Endothelial cell of hepatic sinusoid (primary cell): Measurements from ENCODE around the gene GPR119.
"Not testable (repeated sequence)": the region's sequence is repeated elsewhere in the genome, so short reads cannot be mapped to it uniquely, and the experiment has no call there.

ENCODE experiments used
- in situ Hi-C: cut with HindIII; loops from 2 replicates; pipeline ENCODE4 v1.10.0; 2017; ENCODE audit warnings: low sequenced_read_pairs

Gene GPR119

DNA sequence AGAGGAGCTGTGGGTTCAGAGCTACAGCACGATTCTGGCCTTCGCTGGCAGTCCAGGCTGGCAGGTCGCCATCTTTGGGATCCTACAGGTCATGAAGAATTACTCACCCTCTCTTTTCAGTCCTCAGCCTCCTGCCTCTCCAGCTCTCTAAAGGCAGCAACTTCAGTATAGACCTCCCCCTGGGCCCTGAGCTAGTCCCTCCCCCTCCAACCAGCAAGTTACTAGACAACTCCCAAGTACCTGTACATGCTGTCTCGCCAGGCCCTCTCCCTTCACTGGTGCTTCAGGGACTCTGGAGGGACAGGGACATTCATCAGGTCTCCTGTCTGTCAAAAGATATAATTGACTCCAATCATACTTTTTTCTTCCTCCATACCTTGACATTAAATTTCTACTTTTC lies at the start of gene GPR119:
Gene GPR119 (minus strand): TSS at position 155 of the 400 bp plus-strand sequence. CDS start 227 bp downstream, outside the sequence.
- in situ Hi-C loops: loop anchor here (10.0 kb wide), 1 partner anchor 519 kb away; the partner anchor contains the start of gene ENOX2

GRCh38 chrX:130429236-130429635 lies 43.8 kb upstream of the GPR119 start:
- in situ Hi-C loops: not testable (repeated sequence)

DNA sequence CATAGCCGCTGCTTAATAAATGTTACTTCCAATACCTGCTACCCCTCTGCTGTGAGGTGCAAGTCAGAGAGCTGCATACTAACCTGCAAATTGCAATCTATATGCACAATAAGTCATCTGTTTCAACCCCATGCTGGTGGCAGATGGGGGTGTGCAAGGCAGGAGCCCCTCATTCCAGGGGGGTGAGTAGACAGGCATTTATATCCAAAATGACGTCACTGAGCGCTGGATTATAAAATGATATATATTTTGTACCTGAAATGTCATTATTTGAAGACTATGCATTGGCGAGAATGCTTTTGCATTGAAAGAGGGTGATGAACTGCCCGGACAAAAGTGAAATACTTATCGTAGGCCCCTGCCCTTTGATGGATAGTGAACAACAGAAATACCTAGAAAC lies 41.1 kb upstream of the GPR119 start:
- in situ Hi-C loops: no loop called here

GRCh38 chrX:130419263-130419662 lies 33.8 kb upstream of the GPR119 start:
- in situ Hi-C loops: no loop called here

DNA sequence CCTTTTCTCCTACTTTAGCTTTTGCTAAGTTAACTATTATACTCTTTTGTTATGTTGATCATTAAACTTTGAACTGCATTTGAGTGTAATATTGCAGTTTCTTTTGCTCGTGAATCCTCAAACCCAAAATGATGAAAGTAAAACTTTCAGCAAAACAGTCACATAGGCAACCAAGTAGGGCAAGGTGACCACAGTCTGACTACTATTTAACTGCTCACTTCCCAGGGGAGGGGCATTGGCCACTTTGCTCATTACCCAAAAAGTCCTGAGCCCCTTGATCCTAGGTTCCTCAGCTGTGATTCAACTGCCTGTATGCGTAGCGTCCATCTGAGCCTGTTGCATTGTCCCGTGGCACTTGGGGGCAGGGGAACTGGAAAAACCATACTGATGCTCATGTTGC lies 33.3 kb upstream of the GPR119 start:
- in situ Hi-C loops: no loop called here

GRCh38 chrX:130418066-130418465 lies 32.6 kb upstream of the GPR119 start:
- in situ Hi-C loops: no loop called here

DNA sequence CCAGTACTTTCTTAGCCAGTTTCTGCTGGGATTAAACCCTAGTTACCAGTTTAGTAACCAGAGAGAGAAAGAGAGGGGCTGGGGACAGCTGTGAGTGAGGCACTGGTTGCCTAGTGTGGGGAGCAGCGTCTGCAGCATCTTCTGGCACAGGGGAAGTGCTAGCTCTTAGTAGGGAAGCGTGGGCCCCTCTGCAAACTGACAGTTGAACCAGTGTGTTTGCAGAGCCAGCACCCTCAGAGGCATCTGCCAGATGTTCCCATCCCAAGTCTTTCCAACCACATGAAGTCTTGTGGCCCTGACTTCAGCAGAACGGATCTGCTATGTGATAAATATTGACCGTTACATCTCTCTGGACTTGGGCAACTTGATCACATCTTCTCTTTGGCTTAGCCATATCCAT lies 31.3 kb upstream of the GPR119 start:
- in situ Hi-C loops: no loop called here

DNA sequence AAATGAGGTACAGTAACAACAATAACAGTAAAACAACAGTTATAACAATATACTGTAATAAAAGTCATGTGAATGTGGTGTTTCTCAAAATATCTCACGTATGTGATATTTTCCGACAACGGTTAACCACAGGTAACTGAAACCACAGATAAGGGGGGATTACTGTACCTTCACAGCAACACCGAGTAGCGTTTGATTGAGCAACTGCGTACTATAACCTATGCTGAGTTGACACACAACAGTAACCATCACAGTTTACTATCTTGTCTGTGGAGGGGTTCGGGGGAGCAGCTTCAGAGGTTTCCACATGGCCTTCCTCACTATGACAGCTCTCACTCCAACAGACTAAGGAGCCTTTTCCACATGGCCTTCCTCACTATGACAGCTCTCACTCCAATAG lies 29.7 kb upstream of the GPR119 start:
- in situ Hi-C loops: no loop called here

GRCh38 chrX:130414800-130415199 lies 29.3 kb upstream of the GPR119 start:
- in situ Hi-C loops: no loop called here

GRCh38 chrX:130413415-130413814 lies 27.9 kb upstream of the GPR119 start:
- in situ Hi-C loops: no loop called here

DNA sequence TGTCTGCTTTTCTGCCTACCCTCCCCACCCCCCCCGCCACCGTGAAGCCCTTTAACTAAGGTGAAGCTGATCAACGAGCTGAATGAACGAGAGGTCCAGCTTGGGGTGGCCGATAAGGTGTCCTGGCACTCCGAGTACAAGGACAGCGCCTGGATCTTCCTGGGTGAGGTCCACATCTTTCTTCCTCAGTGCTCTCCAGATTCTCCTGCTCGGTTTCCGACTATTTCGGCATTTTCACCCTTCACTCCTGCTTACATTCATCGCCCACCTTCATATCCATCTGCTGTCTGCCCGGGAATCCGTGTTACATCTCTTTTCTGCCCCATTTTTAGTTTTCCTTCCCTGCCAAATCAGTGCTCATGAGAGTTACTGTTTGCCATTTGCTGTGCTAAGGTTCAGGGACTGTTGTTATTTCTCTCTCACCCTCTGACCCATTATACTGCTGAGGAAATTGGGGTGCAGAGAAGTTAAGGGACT lies 16.8 kb upstream of the GPR119 start:
- in situ Hi-C loops: no loop called here

DNA sequence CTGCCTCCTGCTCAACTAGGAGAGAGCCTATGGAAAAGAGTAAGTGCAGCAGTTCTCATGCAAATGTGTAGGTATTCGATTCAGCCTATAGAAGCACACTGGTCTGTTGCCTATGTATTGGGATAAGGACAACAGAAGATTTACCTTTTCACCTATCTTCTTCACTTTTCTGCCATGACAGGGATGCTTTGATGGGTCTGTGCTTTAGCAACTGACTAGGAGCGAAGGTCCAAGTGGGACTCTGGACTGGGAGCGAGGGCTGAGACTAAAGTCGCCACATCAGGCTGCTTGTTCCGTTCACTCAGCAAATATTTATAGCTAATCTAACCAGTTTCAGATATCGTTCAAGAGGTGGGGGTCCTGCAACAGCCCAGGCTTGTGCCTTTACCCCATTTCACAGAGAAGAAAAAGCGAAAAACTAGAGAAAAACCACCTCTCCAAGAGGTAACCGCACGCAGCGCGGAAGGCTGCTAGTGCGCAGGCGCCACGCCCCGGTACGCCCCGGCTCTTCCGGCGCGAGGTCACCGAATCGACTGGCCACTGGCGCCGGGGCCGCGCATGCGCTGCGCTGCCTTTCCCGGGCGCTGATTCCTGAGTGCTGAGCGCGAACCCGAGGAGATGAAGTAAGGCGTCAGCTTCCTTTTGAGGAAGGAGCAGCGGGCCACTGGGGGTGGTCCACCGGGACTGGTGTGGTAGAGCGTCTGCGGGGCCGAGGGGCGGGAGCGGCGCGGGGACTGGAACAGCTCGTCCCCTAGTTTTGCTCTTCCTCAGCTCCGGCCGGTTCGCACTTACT lies 16.1 kb upstream of the GPR119 start, which contains the start of gene RBMX2:
Gene RBMX2 (plus strand): TSS at position 573 of the 793 bp plus-strand sequence. CDS start 46 bp downstream, at position 619.
- in situ Hi-C loops: no loop called here

GRCh38 chrX:130395341-130395740 lies 9.9 kb upstream of the GPR119 start:
- in situ Hi-C loops: no loop called here

DNA sequence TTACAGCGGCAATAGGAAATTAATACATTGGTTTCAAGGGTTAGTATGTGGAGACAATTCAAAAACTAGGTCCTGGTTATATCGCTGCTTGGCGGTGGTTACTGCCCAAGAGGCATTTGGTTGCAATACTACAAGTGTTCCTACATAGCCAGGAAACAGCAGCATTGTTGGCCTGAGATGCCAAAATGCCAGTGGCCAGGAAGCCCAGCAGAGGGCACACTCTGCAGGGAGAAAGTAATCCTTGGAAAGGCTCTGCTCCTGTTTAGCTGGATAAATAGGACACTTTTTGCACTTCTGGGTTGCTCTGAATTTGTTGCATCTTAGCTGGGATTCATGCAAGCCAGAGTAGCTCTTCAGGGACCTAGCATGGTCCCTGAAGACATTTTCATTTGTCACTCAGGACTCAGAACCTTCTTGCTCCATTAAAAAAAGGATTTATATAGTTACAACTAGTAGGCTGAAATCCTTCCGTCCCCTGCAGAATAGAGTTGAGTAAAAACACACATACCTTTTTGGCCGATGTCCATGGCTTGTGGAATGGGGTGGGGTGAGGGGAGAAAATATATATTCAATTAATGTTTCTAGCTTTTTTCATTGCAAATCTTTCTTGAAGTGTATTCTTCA lies 8.1 kb upstream of the GPR119 start:
- in situ Hi-C loops: no loop called here

DNA sequence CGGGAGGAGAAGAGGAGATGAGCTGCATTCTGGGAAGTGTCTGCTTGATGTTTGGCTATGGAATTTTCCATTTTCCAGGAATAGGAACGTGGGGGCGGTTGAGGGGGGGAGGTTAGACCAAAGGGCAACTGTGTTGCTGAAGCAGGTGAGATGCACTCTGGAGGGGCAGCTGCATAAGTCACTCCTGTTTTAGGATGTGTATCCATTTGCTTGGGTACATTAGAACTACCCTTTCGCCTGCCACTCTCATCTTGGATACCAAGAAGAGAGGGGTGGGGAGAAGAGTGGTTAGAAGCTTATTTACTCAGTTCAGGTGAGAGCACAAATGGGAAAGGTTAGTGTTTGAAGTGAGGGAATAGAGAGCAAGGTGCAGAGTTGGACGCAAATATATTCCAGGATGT lies 934 bp upstream of the GPR119 start:
- in situ Hi-C loops: loop anchor here (10.0 kb wide), 1 partner anchor 518 kb away; the partner anchor contains the start of gene ENOX2

DNA sequence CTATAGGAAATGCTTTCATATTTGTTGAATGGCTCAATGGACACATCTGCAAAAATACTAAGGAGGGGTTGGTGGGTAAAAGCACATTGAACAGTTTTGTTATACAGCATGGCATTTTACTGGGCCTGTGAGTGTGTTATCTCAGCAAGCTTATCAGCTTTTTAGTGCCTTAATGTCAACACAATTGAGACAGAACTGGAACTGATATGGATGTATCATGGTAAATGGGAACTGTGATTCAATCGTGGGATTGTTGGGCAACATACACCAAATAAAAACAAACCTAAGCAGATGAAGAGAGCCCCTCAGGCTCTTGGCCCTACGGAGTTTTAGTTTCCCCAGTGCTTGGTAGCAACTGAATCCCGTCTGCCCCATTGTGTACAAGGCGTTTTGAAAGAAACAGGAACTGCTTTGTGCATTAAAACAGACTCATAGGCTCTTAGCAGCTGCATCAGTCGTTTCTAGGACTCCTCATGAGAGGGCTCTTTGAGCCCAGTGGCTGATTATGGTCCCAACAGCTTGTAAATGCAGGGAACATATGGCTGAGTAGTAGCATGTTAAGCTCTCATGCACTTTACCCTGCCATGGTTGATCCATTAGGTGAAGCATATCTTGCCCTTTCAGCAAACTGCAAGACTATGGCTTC lies 7.3 kb downstream of the GPR119 start:
- in situ Hi-C loops: no loop called here

DNA sequence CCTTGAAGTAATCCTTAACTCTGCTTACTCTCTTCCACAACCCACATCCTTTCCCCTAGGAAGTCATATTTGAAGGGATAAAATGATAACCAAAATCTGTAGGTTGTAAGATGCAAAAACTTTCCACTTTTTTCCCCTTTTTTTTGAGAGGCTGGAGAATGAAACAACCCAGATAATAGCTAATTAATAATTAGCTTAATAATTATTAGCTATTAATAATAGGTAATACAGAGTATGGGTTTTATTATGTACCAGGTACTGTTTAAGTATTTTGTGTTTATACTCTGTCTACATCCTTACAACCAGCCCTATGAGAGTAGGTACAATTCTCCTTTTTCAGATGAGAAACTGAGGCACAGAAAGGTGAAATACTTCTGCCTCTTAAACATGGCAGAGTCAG lies 9.4 kb downstream of the GPR119 start:
- in situ Hi-C loops: no loop called here

- in situ Hi-C loops: not testable (repeated sequence)
Measured at GRCh38 chrX:130352050-130352449, 33.4 kb downstream of the GPR119 start.

GRCh38 chrX:130351567-130351966 lies 33.9 kb downstream of the GPR119 start:
- in situ Hi-C loops: no loop called here

GRCh38 chrX:130347321-130347720 lies 38.2 kb downstream of the GPR119 start:
- in situ Hi-C loops: loop anchor here (10.0 kb wide), 1 partner anchor 73 kb away; no protein-coding TSS in a partner anchor

DNA sequence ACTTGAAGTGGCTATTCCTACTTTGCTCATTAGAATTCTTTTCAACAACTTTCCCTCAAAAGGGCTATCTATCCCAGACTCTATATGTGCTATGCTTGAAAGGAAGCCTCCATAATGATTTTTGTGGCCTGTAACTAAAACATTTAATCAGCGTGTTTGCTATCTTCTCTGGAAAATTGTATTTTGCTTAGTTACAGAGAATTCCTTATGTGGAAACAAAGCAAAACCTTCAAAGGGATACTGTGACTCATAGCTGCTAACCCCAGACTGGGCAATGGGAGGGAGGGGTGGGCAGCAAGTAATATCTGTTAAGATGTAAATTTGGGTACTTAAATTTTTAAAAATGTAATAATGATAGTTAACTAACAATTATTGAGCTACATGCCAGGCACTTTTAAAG lies 42.1 kb downstream of the GPR119 start:
- in situ Hi-C loops: loop anchor here (10.0 kb wide), 1 partner anchor 69 kb away; no protein-coding TSS in a partner anchor
